ENCODE measurements around the gene NCOA5.

NCOA5 gene

DNA sequence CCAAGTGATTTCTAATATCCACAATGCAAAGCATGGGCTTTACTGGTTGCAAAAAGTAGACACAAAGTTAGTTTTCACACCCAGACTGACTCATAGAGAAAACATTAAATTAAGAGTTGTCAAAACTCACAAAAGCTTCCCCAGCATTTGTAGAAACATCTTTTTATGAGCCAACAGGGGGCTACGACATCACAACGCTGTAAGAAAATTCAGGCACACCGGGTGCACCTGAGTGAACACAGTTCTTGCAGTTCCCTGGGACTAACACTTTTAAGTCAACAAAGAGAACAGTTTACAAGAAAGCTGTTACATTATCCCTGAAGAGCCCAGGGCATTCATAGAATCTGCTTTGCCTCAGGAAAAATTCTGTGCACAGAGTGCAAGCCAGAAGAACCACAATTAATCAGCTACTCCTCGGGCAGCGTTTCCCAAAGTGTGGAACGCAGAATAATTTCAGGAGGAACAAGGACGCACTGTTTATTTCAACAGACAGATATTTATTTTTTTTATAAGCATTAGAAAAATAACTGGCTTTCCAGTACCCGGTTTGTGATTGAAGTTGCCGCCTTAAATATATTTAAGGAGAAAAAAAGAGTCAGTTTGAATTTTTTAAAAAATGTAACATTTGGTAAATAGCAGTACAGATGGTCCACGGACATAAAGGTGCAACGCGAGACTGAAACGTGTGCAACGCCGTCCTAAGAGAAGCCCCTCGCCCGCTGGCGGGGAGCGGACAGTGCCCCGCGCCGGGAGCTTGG is 1.2 kb downstream of the NCOA5 start:
- DNase-seq, result peak; percentile 19

- DNase-seq, result no peak
Observed at GRCh38 chr20:46087161-46087560, 2.6 kb downstream of the NCOA5 start.

DNA sequence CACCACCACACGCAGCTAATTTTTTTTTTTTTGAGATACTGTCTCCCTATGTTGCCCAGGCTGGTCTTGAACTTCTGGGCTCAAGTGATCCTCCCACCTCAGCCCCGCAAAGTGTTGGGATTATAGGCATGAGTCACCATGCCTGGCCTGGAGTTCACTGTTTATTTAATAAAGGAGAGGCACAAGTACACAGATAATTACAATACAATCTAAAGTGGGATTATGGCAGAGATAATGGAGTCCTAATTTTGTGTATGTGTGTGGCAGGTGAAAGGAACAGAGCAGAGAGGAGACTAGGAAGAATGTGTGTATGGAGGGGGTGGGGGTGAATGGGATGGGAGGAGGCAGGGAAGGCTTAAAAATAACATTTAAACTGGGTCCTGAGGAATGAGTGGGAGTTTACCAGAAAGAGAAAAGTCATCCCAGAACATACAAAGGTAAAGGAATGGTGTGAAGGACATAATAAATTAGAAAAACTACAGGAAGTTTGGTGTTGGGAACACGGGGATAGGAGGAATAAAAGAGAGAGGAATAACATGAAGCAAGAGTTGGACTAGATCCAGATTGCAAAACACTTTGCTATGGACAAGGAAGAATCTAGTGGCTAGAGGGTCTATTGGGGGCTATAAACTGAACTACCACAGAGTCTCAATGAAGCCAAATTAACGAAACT is 4.4 kb downstream of the NCOA5 start:
- DNase-seq, result no peak

DNA sequence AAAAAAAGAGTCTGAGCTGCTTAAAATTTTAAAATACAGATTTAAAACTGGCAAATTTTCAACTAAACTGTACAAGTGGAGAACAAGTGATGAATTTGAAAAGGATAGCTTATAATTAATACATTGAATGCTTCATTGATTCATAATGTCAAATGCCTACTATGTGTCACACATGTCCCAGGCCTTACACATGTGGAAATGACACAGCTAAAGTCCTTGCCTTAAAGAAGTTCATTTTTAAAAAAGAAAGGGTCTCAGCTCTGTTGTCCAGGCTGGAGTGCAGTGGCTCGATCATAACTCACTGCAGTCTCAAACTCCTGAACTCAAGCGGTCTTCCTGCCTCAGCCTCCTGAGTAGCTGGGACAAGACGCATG is 5.0 kb downstream of the NCOA5 start:
- DNase-seq, result no peak

GRCh38 chr20:46083531-46084061 is 6.2 kb downstream of the NCOA5 start:
- DNase-seq, result no peak

GRCh38 chr20:46083101-46083500 is 6.7 kb downstream of the NCOA5 start:
- DNase-seq, result no peak

DNA sequence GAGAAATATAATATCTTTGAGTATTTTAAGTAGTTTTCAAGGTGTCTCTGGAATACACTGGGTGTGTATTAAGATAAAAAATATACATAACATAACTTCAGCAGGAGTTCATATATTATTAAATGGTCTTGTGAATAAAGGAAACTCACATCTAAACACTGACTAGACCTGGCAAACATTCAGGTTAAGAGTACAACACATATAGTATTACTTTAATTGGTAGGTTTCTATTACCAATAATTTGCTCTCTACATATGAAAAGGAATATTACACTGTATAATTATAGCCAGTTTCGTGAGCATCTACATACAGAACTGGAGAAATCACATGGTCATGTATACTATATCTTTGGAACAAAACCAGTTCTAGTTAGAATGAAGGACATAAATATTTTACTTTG is 8.7 kb downstream of the NCOA5 start:
- DNase-seq, result no peak

GRCh38 chr20:46078954-46079353 is 10.8 kb downstream of the NCOA5 start:
- DNase-seq, result no peak

DNA sequence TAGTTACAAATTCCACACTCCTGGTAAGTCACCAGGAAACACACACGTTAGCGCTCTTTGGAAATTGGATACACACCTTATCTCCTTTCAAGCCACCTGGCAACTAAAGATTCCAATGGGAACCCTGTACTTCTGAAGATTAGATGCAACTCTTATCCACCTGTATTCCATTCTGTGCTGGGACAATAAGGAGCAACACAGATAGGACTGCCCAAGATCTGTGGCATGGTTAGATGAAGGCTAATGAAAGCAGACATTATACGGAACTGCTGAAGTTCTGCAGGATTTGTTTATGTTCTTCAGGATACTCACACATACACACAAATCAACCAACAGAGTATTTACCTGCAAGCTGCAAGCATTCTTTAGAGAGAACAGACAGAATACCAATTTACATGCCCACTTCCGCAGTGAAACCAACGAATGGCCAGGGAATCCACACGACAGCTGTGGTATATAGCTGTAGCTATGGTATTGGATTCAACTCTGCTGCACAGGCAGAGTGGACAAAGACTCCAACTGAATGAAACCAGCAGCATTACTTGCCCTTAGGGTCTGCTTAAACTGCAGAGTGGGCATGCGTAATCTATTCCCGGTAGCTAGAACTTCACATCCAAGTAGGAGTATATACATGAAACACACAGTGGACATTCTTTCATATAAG is 12.0 kb downstream of the NCOA5 start:
- DNase-seq, result no peak

GRCh38 chr20:46076806-46077205 is 13.0 kb downstream of the NCOA5 start:
- DNase-seq, result no peak

DNA sequence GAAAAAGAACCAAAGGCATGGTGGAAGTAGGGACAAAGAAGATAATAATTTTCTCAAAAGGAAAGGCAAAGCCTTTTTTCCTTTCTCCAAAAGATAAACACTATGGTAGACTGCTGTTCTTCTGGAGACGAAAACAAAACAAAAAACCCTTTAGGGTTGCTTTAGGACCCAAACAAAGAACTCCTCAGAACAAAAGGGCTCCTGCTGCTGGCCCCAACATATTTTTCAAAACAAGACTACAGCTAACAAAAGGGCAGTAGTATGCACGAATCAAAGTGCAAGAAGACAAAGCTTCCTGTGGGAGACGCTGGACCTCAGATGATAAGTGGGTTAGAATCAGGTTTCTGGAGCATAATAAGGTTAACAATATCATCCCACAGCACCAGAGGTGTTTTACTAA is 15.8 kb downstream of the NCOA5 start:
- no peak for DNase-seq

GRCh38 chr20:46073443-46073842 is 16.3 kb downstream of the NCOA5 start:
- DNase-seq, result no peak

DNA sequence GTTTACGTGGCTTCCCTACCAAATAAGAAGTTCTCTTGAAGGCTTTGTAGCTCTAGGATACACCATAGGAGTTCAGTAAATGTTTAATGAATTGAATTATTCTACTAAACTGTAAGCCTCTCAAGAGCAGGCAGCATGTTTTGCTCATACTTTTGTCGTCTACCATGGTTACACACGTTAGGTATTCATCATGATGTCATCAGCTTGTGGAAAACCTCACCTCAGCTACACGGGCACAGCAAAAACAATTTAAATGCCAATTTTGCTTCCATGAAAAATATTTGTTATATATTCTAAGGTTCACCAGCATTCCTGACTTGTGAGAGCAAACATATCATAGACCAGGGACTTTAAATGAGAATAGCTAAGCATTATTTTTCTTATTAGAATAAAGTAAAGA is 16.7 kb downstream of the NCOA5 start:
- DNase-seq, result no peak

DNA sequence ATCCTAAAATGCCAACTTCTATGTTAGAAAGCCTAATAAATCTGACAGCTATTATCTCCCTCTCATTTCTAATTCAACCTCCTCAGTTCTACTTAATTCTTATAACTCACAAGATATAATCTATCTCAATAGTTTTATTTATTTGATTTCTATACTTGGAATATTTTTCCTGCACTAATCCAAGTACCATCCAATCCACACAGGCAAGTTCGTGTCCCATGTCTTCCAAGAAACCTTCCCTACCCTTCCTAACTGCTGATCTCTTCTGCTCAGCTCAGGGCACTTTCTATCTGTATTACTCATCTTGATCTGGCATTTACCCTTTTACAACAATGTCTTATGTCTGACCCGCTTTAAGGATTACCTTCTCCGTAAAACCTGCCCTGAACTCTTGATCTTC is 18.2 kb downstream of the NCOA5 start:
- no peak for DNase-seq

GRCh38 chr20:46070215-46070900 is 19.4 kb downstream of the NCOA5 start:
- DNase-seq, result no peak

DNA sequence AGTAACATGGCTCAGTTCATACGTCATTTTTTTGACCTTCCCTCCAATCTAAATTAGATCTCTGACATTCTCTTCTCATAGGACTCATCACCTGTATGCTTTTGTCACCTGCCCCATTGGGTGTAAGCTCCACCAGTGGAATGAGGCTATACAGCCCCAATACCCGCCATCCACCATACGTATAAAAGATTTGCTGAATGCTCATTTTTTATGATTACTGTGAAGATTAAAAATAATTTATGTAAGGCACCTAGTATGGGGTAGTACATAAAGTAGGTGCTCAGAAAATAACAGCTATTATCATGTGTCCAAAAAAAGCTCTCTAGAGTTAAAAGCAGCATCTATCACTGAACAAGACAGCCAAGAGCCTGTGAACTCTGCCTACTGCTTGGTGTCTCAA is 24.1 kb downstream of the NCOA5 start:
- no peak for DNase-seq

GRCh38 chr20:46065006-46065405 is 24.8 kb downstream of the NCOA5 start:
- DNase-seq, result no peak

GRCh38 chr20:46063652-46064054 is 26.1 kb downstream of the NCOA5 start:
- DNase-seq, result no peak

DNA sequence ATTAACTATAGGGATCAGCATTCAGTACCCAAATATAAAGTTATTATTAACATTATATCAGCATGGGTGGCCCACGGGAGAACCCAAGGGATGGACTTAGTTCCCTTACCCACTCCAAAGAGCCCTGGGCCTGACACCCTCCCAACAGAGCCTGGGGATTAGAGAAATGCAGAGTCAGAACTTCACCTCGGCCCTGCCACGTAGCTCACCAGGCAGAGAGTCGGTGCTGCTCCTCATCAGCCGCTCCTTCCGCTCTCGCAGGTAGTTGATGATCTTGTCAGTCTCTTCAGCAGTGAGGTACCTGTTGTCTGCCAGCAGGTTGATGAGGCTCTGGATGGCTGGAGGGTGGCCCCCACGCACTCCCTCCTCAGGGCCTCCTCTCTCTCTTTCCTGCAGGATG is 26.6 kb downstream of the NCOA5 start:
- no peak for DNase-seq

DNA sequence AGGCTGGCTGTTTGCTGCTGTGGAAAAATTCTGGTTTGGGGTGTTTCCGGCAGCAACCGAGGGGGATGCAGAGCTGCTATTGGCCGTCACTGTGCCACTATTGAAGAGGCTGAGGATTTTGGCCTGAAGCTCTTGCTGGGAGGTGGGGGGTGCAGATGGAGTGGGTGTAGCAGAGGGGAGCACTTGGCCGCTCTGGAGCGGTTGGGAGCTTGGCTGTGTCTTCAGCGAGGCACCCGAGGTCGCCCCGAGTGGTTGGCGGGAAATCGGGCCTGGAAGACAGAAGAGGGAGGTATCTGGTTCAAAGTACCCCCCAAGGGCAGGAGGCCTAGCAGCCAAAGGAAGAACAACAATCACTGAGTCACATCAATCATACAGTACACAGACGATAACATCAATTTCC is 27.1 kb downstream of the NCOA5 start:
- DNase-seq, result no peak

DNA sequence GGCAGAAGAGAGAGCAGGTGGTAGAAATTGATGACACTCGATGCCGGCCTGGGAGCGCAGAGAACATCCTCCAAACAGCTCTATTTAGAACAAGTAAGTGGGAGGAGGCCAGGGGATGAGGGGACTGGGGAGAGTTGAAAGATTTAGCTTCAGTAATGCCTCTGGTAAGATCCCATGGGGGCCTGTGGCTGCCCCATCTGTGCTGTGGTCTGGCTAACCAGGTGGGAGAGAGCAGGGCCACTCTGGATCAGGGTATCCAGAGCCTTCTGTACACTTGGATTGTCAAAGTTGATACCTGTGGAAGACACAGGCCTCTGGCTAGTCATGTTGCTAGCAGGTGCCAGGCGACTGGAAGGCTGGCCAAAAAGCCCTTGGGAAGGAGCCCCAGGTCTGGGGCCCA is 27.6 kb downstream of the NCOA5 start:
- no peak for DNase-seq

DNA sequence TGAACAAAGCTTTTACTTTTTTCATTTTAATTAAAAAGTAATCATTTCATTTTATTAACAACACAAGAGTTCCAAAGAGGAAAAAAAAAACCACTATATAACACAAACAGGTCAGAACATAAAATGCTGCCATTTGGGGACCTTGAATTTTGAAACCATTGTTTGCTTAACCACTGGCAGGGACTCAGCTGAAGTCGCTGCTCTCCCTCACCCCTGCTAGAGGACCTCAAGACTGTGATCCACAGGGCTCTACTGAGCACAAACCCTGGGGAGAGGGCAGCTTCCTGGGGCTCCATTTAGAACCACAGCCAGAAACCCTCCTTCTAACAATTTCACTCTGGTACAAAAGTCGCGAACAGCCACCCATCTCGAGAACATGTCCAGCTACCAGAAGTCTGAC is 28.8 kb downstream of the NCOA5 start:
- DNase-seq, result no peak

DNA sequence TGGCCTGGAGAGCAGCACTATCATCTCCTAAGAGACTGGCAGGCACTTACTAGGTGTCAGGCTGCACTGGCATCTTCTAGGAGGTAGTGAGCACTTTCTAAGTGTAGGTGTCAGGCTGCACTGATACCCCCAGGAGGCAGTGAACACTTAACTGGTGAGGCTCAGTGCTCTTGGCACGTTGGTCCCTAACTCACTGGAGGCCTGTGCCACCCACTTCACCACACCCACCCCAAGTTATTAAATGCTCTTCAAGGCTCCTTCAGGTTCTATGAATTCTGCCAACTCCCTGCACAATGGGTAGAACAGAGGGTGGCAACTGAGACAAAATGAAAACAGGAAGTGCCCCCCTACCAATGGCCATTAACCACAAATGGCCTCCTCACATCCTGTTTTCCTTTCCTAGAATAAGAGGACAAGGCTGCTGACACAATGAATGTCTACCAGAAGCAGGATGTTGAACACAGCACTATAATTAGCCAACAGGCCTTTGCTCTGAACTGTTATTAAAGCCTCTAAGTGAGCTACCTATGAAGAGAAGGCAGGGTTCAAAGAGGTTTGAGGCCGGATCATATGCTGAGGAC is 29.4 kb downstream of the NCOA5 start:
- DNase-seq, result no peak
